GM18867 (cell line): ENCODE results near the gene H2AZ2.
"Not testable (repeated sequence)": the region's sequence is repeated elsewhere in the genome, so short reads cannot be mapped to it uniquely, and the experiment has no call there.

Source experiments
- ATAC-seq: cut with Tn5 transposase; IDR thresholded peaks from one replicate; pipeline ENCODE4 v1.9.1; 2021; ENCODE audit warnings: mild to moderate bottlenecking, moderate library complexity; ENCODE audit not compliant: unreplicated experiment

Gene H2AZ2

DNA sequence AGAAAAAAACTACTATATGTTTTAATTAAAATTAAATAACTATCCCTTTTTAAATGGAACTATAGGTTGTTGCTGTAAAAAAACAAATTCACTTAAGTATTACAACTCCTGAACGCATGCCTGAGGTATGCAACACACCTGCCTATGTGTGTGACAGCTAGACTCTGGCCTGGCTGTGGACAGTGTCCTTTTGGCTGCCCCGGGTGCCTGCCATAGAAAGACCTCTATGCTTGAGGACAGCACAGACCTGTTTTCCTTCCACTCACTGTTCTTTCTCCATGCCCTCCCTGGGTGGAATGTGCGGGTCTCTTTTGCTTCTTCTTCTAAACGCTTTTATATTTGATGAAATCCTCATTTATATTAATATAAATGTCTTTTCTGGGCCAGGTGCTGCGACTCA, 57.9 kb downstream of the H2AZ2 start:
- ATAC-seq = no peak

- no peak for ATAC-seq
Observed at GRCh38 chr7:44787762-44788161, 60.1 kb downstream of the H2AZ2 start.

DNA sequence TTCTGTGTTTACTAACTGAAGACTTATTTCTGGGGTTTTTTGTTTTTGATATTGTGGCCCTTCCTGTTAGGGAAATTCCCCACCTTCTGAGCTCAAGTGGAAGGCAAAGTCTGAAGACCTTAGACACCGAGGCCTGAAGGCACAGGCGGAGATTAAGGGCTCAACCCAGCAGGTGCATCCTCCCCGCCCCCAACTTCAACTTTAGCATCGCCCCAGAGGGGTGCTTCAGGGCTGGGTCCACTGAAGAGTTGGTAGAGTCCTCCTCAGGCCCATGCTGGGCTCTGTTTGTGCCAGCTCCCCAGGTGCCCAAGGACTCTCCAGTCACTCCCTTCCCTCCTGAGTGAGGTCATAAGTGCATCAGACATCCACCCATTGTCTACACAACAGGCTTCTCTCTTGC, 60.8 kb downstream of the H2AZ2 start:
- ATAC-seq = no peak

- not testable (repeated sequence) for ATAC-seq
Observed at GRCh38 chr7:44785218-44785617, 62.7 kb downstream of the H2AZ2 start.

- no peak for ATAC-seq
Observed at GRCh38 chr7:44784364-44784763, 63.5 kb downstream of the H2AZ2 start.

DNA sequence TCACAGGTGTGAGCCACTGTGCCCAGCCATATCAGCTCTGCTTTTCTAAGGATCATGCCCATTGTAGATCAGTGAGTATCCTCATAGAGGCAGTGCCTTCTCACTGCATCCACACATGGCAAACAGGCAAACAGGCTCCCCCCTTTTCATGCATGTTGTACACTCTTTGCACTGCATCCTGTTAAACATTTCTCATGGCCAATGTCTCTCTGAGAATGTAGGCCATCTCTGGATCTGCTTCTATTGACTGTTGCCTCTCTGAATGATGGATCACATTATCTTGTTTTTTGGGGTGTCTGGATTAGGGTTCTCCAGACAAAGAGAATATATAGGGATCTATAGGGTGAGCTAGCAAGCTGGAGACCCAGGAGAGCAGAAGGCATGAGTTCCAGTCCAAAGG, 64.5 kb downstream of the H2AZ2 start:
- ATAC-seq = no peak

DNA sequence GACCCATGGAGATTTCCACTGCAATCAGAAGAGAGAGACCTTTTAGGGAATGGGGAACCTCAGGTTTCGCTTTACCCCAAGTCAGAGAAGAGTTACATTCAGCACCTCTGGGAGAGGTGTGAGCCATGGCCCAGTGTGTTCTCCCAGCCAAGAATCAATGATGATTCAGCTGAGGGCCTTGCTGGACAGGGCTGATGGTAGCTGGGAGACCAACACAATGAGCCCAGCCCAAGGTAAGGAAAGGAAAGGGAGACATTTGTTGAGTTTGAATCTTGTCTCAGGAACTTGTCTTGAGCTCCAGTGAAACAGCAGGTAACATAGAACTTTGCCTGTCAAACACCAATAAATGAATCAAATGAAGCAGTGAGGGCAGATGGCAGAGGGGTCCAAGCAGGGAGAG, 65.4 kb downstream of the H2AZ2 start:
- ATAC-seq = no peak
